Parathyroid adenoma (tissue), 2 donors: ENCODE results near the gene TTC39A.

Experiments used
- H2AFZ ChIP-seq: fragments of 300-600 bp; sonication (generic); one replicate; pipeline ENCODE4 v1.7.0; 2017; ENCODE audit warnings: antibody characterized with exemption, mild to moderate bottlenecking
- H3K27ac ChIP-seq: fragments of 300-600 bp; sonication (generic); one replicate; pipeline ENCODE4 v1.7.0; 2017
- H3K27me3 ChIP-seq: fragments of 300-600 bp; sonication (generic); one replicate; pipeline ENCODE4 v1.7.0; 2017; ENCODE audit warnings: low read length; ENCODE audit not compliant: control insufficient read depth, insufficient read depth
- H3K36me3 ChIP-seq: fragments of 300-600 bp; sonication (generic); one replicate; pipeline ENCODE4 v1.7.0; 2017; ENCODE audit warnings: low read length; ENCODE audit not compliant: control insufficient read depth, insufficient read depth
- H3K4me1 ChIP-seq: fragments of 300-600 bp; sonication (generic); one replicate; pipeline ENCODE4 v1.7.0; 2017; ENCODE audit warnings: control low read depth
- H3K4me2 ChIP-seq: fragments of 300-600 bp; sonication (generic); one replicate; pipeline ENCODE4 v1.7.0; 2017; ENCODE audit warnings: low read length
- H3K4me3 ChIP-seq: fragments of 300-600 bp; sonication (generic); one replicate; pipeline ENCODE4 v1.7.0; 2017; ENCODE audit warnings: low read depth, low read length
- H3K79me2 ChIP-seq: fragments of 300-600 bp; sonication (generic); one replicate; pipeline ENCODE4 v1.7.0; 2017; ENCODE audit warnings: control low read depth
- H3K9ac ChIP-seq: fragments of 300-600 bp; sonication (generic); one replicate; pipeline ENCODE4 v1.7.0; 2017; ENCODE audit warnings: mild to moderate bottlenecking
- H3K9me3 ChIP-seq: fragments of 300-600 bp; sonication (generic); one replicate; pipeline ENCODE4 v1.7.0; 2017; ENCODE audit warnings: low read length; ENCODE audit not compliant: control insufficient read depth
- CTCF ChIP-seq: fragments of 300-600 bp; sonication (generic); IDR thresholded peaks from one replicate; pipeline ENCODE4 v1.7.0; 2017; ENCODE audit warnings: antibody characterized with exemption, mild to moderate bottlenecking
- donor health status: primary hyperparathyroidism.

The TTC39A gene

GRCh38 chr1:51242546-51242945 lies 87.8 kb downstream of the TTC39A start:
- Histone ChIP-seq H3K79me2 (peaks cover 28% of the 10 kb centered on the region), H3K36me3 (no peaks in the 10 kb centered on the region), H3K4me1 (no peaks in the 10 kb centered on the region), H2AFZ (no peak overlapping the region), H3K9me3 (no peaks in the 10 kb centered on the region), H3K27ac (no peak overlapping the region), H3K4me2 (no peak overlapping the region), H3K4me3 (no peak overlapping the region), H3K9ac (no peak overlapping the region), H3K27me3 (no peaks in the 10 kb centered on the region)
- TF ChIP-seq CTCF: no peak

- Histone ChIP-seq H3K27me3 (no peaks in the 10 kb centered on the region), H3K9me3 (no peaks in the 10 kb centered on the region), H2AFZ (no peak overlapping the region), H3K36me3 (no peaks in the 10 kb centered on the region), H3K4me1 (no peaks in the 10 kb centered on the region), H3K4me2 (no peak overlapping the region), H3K79me2 (peaks cover 31% of the 10 kb centered on the region), H3K4me3 (no peak overlapping the region), H3K27ac (no peak overlapping the region), H3K9ac (no peak overlapping the region)
- no peak for TF ChIP-seq CTCF
Measured at GRCh38 chr1:51241119-51241518, 89.2 kb downstream of the TTC39A start.

DNA sequence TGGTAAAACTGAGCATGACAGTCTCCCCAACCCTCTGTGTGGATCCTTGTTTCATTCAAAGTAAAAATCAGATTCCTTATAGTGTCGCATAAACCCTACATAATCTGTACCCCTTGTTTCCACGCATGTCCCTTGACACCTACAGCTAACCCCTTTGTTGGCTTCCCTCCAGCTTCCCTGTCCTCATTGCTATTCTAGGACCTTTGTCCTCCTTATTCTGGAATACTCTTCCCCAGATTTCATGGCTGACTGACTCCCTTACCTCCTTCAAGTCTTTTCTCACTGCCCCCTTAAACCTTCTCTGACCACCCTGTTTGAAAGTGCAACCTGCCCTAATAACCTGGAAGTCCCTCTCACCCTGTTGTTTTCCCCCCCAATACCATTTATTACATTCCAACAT lies 90.3 kb downstream of the TTC39A start:
- Histone ChIP-seq H3K4me1 (peaks cover 4% of the 10 kb centered on the region), H3K27me3 (no peaks in the 10 kb centered on the region), H3K79me2 (peaks cover 30% of the 10 kb centered on the region), H3K27ac (no peak overlapping the region), H3K36me3 (no peaks in the 10 kb centered on the region), H3K4me3 (no peak overlapping the region), H3K4me2 (no peak overlapping the region), H2AFZ (no peak overlapping the region), H3K9ac (no peak overlapping the region), H3K9me3 (no peaks in the 10 kb centered on the region)
- no peak for TF ChIP-seq CTCF

DNA sequence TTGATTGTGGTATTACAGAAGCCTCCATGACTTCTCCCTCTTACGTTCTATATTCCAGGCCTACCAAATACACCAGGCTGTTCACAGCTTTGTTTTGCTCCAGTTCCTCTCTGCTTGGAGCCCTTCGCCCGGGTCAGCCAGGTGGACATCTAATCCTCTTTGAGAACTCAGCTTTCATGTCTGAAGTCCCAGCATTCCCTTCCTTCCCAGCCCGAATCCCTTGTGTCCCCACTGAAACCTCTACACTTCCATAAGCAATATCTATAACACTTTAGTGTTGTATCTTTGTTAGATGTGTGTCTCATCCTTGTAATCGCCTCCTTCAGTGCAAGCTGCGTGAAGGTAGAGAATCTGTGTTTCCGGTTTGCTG lies 92.3 kb downstream of the TTC39A start:
- H3K27me3 ChIP-seq: no peaks in the 10 kb centered on the region
- no peak for TF ChIP-seq CTCF
- H3K79me2 ChIP-seq: peaks cover 30% of the 10 kb centered on the region
- peaks cover 8% of the 10 kb centered on the region for H3K4me1 ChIP-seq
- no peaks in the 10 kb centered on the region for H3K36me3 ChIP-seq
- H3K4me3 ChIP-seq: peak overlapping the region; percentile 51
- H2AFZ ChIP-seq: no peak overlapping the region
- peak overlapping the region; percentile 51 for H3K4me2 ChIP-seq
- no peak overlapping the region for H3K27ac ChIP-seq
- H3K9ac ChIP-seq: no peak overlapping the region
- no peaks in the 10 kb centered on the region for H3K9me3 ChIP-seq

GRCh38 chr1:51237351-51238033 lies 92.9 kb downstream of the TTC39A start:
- no peak overlapping the region for H3K9ac ChIP-seq
- TF ChIP-seq CTCF: no peak
- H2AFZ ChIP-seq: no peak overlapping the region
- H3K4me1 ChIP-seq: peaks cover 8% of the 10 kb centered on the region
- no peaks in the 10 kb centered on the region for H3K36me3 ChIP-seq
- no peak overlapping the region for H3K27ac ChIP-seq
- H3K79me2 ChIP-seq: peaks cover 30% of the 10 kb centered on the region
- no peaks in the 10 kb centered on the region for H3K27me3 ChIP-seq
- H3K9me3 ChIP-seq: no peaks in the 10 kb centered on the region
- peak overlapping the region; percentile 94 for H3K4me2 ChIP-seq
- H3K4me3 ChIP-seq: peak overlapping the region; percentile 92
